Diencephalon (tissue), 1 donor: ENCODE results near the gene PGM2. TPM values are rescaled to one million over a fixed set of nuclear protein-coding genes. Genes with fewer than 3 reads are reported as not detected.

ENCODE experiments used
- total RNA-seq: library from RNA; depleted of rRNA; stranded (reverse); fragments of >200 nt; gene quantifications from one replicate; pipeline ENCODE4 v1.2.3, GENCODE V29; 2014

PGM2 gene
- 13.6 TPM for total RNA-seq

DNA sequence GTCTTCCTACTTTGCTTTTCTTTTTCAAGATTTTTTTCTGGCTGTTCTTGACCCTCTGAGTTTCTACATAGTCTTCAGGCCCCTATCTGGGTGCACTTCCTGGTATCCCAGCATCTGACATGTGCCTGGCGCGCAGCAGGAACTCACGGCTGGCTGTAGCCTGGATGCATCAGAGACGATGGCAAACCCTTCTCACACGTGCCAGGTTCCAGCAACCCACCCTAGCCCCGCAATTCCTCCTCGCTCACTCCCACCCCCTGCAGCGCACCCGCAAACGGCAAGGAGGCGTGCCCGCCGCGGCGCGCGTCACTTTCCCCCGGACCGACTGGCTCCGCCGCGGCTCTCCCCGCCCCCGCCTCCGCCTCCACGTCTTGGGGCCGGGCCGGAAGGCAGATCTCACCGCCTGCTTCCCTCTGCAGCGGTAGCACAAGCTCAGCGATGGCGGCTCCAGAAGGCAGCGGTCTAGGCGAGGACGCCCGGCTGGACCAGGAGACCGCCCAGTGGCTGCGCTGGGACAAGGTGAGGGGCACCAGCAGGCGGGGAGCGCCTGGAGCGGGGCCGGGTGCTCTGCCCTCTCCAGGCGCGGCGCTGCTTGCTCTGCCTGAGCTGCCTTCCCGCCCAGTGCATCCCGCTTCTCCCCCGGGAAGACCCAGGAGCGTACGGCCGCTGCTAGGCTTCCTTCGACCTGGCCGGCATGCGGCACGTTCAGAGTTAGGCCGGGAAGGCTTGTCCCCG is at the start of gene PGM2:
PGM2 (plus strand) TSS at position 392 of the 735 bp plus-strand sequence; CDS start at position 439, 47 bp downstream.

DNA sequence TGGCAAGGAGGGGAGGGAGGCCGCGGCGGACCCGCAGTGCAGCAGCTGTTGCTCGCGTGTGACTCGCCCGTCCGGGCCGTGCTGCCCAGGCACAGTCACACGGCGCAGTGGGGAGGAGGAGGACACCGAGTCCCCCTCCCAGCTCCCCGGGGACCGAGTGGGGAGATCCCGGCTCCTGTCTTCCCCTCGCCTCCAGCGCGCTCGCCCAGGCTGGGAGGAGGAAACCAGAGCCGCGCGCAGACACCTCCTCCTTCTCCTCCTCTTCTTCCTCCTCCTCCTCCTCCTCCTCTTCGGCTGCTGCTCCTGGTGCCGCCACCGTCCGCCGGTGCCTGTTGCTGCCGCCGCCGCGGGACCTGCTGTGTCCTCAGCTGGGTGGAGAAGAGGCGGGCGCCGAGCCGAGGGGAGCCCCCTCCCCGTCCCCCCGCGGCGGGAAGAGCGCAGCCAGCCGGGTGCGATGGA is 64.3 kb downstream of the PGM2 start, which contains the start of gene TBC1D1:
TBC1D1 (plus strand) TSS at position 284 of the 459 bp plus-strand sequence. CDS start 11,012 bp downstream, outside the sequence.

Other genes starting within 250 kb of the PGM2 start
- gene RELL1, start 140.3 kb upstream of the PGM2 start, total RNA-seq, result 44.8 TPM
- 42.2 TPM for gene TBC1D1, start 64.4 kb downstream of the PGM2 start, total RNA-seq
- not detected for gene PTTG2, start 133.7 kb downstream of the PGM2 start, total RNA-seq